HT1080 (cell line): Measurements from ENCODE around the gene SESN1. TPM values are rescaled to one million over a fixed set of nuclear protein-coding genes. Genes with fewer than 3 reads are reported as not detected.
"Not testable (repeated sequence)": the region's sequence is repeated elsewhere in the genome, so short reads cannot be mapped to it uniquely, and the experiment has no call there.

Experiments used
- DNase-seq: peaks from one replicate; pipeline ENCODE4 v3.0.0-alpha.2; 2015; ENCODE audit warnings: low read depth
- total RNA-seq: library from RNA; depleted of rRNA; stranded (reverse); fragments of >200 nt; shearing (Covaris generic); gene quantifications from 2 replicates; pipeline ENCODE4 v1.2.3, GENCODE V29; 2014

The SESN1 gene
- total RNA-seq, 1 experiment from 2014 or later = 26.1 TPM

GRCh38 chr6:109095036-109095834 is 589 bp upstream of the SESN1 start, which contains the start of gene CEP57L1:
Gene CEP57L1, plus strand, starts transcription at chr6:109095507. Its CDS starts 49,715 bp downstream, at chr6:109145222.
- DNase-seq = peak; percentile 96

DNA sequence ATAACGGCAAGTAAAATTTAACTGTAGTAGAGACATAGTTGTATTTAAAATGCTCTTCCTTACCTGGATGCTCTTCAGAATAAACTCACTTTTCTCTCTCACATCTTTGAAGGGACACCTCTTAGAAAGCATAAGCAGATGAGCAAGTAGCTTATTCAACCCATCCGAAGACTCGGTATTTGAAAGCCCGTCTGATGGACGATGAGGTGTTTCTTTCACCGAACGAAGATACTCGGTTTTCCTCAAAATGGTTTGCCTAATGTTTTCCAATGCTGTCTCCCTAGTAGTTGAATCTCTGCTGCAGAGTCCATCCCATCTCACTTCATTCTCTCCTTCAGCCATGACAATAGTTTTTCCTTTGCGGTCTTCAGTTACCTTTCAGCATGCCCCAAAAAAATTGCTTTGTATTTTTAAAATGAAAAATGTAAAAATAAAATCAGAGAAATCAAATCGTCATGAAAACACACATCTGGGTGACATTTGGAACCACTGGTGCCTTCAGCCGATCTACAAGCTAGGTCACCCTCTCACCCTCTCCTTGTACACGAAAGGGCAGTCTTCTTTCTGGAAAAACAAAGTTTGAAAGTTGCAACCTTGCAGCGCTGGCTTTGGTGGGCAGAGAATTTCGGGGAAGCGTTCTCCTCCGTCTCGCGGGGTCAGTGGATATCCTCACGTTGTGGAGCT is 772 bp downstream of the SESN1 start:
- DNase-seq = no peak

DNA sequence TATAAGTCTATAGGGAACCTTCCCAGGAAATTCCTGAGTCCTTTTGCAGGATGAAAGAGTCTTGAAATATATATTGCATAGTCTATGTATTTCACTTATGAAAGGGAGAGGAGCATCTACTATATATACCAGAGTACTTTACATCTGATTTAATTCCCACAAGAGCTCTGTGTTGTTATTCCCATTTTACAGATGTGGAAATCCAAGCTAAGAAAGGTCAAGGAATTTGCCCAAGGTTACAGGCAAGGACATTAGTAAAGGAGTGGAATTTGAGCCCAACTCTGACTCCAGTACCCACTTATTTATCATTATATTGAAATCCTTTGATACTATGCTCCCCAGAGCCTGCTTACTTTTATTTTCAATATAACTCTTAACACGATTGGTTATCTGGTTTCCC is 2.6 kb downstream of the SESN1 start:
- DNase-seq = no peak

- no peak for DNase-seq
Observed at GRCh38 chr6:109091314-109092024, 3.2 kb downstream of the SESN1 start.

DNA sequence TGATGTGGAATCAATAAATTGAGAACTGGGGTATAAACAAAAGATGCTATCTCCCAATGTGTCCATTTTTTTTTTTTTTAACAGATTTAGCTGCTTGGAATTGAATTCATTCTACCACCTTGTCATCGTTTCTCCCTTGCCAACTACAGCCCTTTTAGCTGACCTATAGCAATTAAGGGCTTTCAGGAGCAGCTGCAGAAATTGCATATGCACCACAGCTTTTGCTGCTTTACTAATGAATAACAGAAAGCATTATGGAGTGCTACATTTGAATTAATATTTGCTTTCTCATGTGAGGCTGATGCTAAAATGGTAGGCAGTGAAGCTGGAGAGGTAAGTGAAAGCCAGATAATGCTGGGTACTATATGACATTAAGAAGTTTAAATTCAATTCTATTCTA is 5.7 kb downstream of the SESN1 start:
- no peak for DNase-seq

GRCh38 chr6:109087661-109088264 is 6.9 kb downstream of the SESN1 start:
- DNase-seq = no peak

DNA sequence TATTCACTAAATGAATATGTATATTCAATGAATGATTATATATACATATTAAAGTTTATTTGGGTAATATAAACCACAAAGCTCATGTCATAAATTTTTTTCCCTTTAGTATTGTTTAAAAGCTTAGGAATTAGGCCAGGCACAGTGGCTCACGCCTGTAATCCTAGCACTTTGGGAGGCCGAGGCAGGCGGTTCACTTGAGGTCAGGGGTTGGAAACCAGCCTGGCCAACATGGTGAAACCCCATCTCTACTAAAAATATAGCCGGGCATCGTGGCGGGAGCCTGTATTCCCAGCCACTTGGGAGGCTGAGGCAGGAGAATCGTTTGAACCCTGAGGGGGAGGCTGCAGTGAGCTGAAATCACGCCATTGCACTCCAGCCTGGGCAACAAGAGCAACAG is 10.5 kb downstream of the SESN1 start:
- not testable (repeated sequence) for DNase-seq

- DNase-seq = no peak
Observed at GRCh38 chr6:109083657-109084056, 11.0 kb downstream of the SESN1 start.

DNA sequence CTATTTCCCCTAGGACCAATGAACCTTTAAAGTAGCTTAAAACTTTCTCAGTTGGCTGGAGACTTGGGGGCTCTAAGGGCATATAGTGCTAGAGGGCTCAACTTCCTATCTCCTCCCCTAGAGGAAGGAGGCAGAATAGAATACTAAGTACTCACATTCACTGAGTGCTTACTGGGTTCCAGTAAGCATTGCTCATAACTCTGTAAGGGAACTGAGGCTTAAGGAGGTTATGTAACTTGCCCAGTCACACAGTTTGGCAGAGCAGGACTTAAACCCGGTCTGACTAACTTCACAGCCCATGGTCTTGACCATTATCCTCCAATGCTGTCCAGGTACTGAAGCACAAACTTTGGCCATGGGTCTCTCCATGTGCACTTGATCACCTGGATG is 12.5 kb downstream of the SESN1 start:
- peak; percentile 35 for DNase-seq

- DNase-seq = no peak
Observed at GRCh38 chr6:109081516-109082187, 13.0 kb downstream of the SESN1 start.

- DNase-seq = no peak
Observed at GRCh38 chr6:109081026-109081425, 13.6 kb downstream of the SESN1 start.

DNA sequence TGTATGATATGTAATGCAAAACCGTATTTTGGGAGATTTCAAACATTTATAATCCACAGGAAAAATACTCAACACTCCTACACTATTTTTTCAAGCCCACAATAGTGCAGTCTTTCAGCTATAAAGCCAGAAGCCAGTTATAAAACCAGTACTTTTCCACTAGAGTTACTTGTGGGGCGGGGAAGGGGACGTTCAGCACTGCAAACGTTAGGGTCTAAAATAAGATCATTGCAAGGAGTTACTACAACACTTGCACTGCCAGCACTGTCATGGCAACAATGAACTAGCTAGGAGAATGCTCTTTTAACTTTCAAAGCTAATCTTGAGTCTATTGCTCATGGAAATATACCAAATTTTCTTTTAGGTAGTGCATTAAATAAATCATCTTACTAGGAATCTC is 14.7 kb downstream of the SESN1 start:
- DNase-seq = no peak

- no peak for DNase-seq
Observed at GRCh38 chr6:109076377-109076776, 18.3 kb downstream of the SESN1 start.

GRCh38 chr6:109075934-109076333 is 18.7 kb downstream of the SESN1 start:
- DNase-seq = no peak

DNA sequence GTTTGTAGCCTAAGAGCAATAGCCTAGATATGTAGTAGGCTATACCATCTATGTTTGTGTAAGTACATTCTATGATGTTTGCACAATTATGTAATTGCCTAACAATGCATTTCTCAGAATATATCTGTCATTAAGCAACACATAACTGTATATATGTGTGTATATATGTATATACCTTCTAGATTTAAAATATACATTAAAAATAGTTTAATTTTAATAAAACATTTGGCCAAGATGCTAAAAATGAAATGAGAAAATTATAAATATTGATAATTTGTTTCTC is 20.6 kb downstream of the SESN1 start:
- DNase-seq = no peak

DNA sequence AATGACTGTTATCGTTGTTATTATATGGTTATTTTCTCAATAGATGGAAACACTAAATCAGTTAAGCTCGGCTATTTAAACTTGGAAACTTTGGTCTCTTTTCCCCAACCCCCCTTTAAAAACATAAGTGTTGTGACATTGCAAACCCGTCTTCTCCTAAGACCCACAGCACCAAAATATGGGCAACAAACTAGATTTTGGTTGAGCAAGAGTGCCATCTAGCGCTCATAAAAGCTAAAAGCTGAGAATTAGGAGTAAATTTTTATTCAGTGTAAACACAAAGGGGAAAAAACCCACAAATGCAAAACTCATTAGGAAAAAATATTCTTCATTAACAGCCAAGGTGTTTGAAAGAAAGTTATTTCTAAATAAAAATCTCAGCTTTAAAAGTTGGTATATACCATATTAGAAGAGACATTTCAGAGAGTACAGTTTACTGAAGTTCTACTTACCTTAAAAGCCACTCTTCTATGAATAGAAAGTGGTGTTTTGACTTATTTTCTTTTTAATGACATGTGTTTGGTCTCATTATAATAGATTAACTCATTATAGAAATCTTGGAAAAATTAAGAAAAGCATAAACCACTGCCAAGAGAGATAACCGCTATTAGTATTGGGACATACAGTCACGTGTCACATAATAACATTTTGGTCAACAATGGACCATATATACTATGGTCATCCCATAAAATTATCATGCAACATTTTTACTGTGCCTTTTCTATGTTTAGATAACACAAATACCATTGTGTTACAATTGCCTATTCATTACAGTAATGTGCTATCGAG is 21.1 kb downstream of the SESN1 start:
- peak; percentile 55 for DNase-seq

GRCh38 chr6:109071125-109071917 is 23.3 kb downstream of the SESN1 start:
- DNase-seq = no peak

DNA sequence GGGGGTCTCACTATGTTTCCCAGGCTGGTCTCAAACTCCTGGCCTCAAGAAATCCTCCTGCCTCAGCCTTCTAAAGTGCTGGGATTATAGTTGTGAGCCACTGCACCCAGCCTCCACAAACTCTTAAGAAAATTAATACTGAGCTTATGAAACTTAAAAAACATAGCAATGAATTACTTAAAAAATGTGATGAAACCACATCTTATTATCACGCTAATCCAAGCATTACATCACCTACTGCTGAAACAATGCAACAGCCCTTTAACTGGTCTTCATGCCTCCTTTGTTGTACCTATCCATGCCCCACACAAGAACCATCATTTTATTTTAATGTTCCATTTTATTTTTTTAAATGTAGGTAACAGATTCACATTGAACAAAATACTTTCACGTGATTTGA is 24.9 kb downstream of the SESN1 start:
- no peak for DNase-seq

GRCh38 chr6:109062767-109063352 is 31.8 kb downstream of the SESN1 start:
- DNase-seq = no peak
